ENCODE results near the gene ARHGAP33. TPM values are rescaled to one million over a fixed set of nuclear protein-coding genes. Genes with fewer than 3 reads are reported as not detected.

The ARHGAP33 gene, protein sequence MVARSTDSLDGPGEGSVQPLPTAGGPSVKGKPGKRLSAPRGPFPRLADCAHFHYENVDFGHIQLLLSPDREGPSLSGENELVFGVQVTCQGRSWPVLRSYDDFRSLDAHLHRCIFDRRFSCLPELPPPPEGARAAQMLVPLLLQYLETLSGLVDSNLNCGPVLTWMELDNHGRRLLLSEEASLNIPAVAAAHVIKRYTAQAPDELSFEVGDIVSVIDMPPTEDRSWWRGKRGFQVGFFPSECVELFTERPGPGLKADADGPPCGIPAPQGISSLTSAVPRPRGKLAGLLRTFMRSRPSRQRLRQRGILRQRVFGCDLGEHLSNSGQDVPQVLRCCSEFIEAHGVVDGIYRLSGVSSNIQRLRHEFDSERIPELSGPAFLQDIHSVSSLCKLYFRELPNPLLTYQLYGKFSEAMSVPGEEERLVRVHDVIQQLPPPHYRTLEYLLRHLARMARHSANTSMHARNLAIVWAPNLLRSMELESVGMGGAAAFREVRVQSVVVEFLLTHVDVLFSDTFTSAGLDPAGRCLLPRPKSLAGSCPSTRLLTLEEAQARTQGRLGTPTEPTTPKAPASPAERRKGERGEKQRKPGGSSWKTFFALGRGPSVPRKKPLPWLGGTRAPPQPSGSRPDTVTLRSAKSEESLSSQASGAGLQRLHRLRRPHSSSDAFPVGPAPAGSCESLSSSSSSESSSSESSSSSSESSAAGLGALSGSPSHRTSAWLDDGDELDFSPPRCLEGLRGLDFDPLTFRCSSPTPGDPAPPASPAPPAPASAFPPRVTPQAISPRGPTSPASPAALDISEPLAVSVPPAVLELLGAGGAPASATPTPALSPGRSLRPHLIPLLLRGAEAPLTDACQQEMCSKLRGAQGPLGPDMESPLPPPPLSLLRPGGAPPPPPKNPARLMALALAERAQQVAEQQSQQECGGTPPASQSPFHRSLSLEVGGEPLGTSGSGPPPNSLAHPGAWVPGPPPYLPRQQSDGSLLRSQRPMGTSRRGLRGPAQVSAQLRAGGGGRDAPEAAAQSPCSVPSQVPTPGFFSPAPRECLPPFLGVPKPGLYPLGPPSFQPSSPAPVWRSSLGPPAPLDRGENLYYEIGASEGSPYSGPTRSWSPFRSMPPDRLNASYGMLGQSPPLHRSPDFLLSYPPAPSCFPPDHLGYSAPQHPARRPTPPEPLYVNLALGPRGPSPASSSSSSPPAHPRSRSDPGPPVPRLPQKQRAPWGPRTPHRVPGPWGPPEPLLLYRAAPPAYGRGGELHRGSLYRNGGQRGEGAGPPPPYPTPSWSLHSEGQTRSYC
- total RNA-seq (2012; rRNA removed): 0.28 and 0.72 TPM in 2 replicates
- 11.9 and 16.3 TPM in 2 replicates for polyA plus RNA-seq (2012; rRNA removed)
- 2.3 and 4.9 TPM in 2 replicates for polyA plus RNA-seq (2012; cell fraction: cytosol; rRNA removed)
- polyA plus RNA-seq (2012; cell fraction: nucleus; rRNA removed; ENCODE audit: low replicate concordance): 55.1 and 186 TPM in 2 replicates
- Bru-seq, nascent RNA: percentile 41 among the genes with signal in this experiment
- percentile 45 among the genes with signal in this experiment for BruChase-seq, experiment 1, labeled RNA remaining after a 6-hour chase
- percentile 40 among the genes with signal in this experiment for BruChase-seq, experiment 2, labeled RNA remaining after a 2-hour chase
- long read RNA-seq, partial matches to known transcripts: 3 of 3 reads
- long read RNA-seq, other reads (novel, unspliced or antisense): 0 of 3 reads

DNA sequence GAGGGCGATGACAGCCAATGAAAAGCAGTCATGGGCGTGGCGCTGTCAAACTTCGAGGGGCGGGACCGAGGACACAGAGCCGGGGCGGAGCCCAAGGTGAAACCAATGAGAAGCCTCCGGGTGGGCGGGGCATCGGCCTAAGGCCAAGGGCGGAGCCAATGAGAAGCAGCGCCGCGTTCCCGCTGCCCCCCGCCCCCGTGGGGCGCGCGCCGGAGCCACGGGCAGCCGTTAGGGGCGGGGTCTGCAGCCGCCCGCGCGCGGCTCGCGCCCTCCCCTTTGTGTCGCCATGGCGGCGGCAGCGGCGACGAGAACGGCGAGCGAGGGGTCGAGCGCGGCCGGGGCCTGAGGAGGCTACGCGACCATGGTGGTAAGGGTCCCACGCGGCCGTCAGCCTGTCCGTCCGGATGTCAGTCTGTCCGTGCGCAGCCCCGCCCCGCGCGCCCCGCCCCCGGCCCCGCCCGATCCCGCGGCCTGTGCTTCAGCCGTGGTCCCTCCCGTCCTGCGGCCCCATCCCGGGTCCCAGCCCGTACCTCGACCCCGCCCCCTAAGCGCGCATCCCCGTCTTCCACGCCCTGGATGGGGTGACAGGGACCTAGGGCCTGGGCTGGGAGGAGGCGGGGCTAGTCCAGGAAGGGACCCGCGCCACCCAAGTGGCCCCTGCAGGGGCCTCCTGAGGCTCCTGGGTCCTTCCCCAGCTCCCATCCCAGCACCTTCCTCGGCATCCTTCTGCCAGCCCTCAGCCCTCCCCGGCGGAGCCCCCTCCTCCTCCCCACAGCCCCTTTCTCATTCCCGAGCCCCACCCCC, at the start of gene ARHGAP33:
ARHGAP33 (plus strand) TSS at position 267 of the 804 bp plus-strand sequence; CDS start at position 362, 95 bp downstream.
- 0 out of 2 replicates have a peak, but pooled peaks cover 2% of the 10 kb centered on the region for H3K36me3 ChIP-seq (ENCODE audit: control insufficient read depth, insufficient read depth, low read length)
- no peak within 1 kb of the TSS for H2BK20ac ChIP-seq (ENCODE audit: low read depth, low read length)
- no peak within 1 kb of the TSS for H2BK120ac ChIP-seq (ENCODE audit: low read depth, low read length)
- H4K20me1 ChIP-seq (ENCODE audit: insufficient read depth, low read length): no peaks in the 10 kb centered on the region
- peak within 1 kb of the TSS; percentile 73 for H3K9ac ChIP-seq (ENCODE audit: low read depth, low read length)
- H3K14ac ChIP-seq (replicated peaks; ENCODE audit: low read depth, low read length): peak within 1 kb of the TSS; percentile 77
- H4K5ac ChIP-seq (ENCODE audit: low read depth, low read length): peak within 1 kb of the TSS; percentile 24
- H3K56ac ChIP-seq (ENCODE audit: extremely low read depth, insufficient read depth, low read length): no peak within 1 kb of the TSS
- H3K4ac ChIP-seq (ENCODE audit: low read depth, low read length): peak within 1 kb of the TSS; percentile 49; the same call in 1 of the 2 replicates
- H3K23ac ChIP-seq (ENCODE audit: low read depth, low read length): 0 out of 2 replicates have a peak within 1 kb of the TSS, but pooled peaks have one; percentile 24
- peak within 1 kb of the TSS; percentile 86 for H3K4me3 ChIP-seq (ENCODE audit: insufficient read depth, low read depth, low read length)
- no peaks in the 10 kb centered on the region for H3K27me3 ChIP-seq (ENCODE audit: control insufficient read depth, insufficient read depth, low read length)
- ChIA-PET CTCF (no interaction called here), POLR2A (ENCODE audit: unreplicated experiment) (no interaction called here)
- DNase-seq (peak; percentile 92), ATAC-seq (ENCODE audit: low read depth) (peak; percentile 99)
- peak within 1 kb of the TSS; percentile 85 for H3K4me2 ChIP-seq (ENCODE audit: low read depth, low read length)
- H3K9me3 ChIP-seq (ENCODE audit: control insufficient read depth, insufficient read depth, low read length): no peaks in the 10 kb centered on the region
- H2AK5ac ChIP-seq (ENCODE audit: low read depth, low read length): peak within 1 kb of the TSS; percentile 74
- dilution Hi-C loops (cut with HindIII; ENCODE audit: low sequenced_read_pairs, unreplicated experiment) (no loop called here), intact Hi-C loops (cut with micrococcal nuclease) (loop anchor here (2.0 kb wide), 1 partner anchor 17 kb away; the partner anchor contains the start of gene PROSER3), in situ Hi-C loops (cut with MboI; ENCODE audit: low sequenced_read_pairs) (no loop called here)
- 1% methylated on average over 23 of the region's 82 CpGs; no CpG with 5 or more reads in 1 of the 2 experiments for WGBS, 2 experiments (ENCODE audit: extremely low coverage in 2 of 2, insufficient read length in 1 of 2)
- H3K18ac ChIP-seq (ENCODE audit: low read depth, low read length): no peak within 1 kb of the TSS
- H2AK9ac ChIP-seq (replicated peaks; ENCODE audit: low read depth, low read length, poor library complexity): peak within 1 kb of the TSS; percentile 84
- no peak within 1 kb of the TSS for H2BK15ac ChIP-seq (ENCODE audit: low read depth, low read length)
- peak within 1 kb of the TSS; percentile 99 for H2AFZ ChIP-seq (replicated peaks; ENCODE audit: low read length, poor library complexity)
- peaks cover 6% of the 10 kb centered on the region for H3K4me1 ChIP-seq (ENCODE audit: control insufficient read depth, insufficient read depth, low read length)
- H3K9me1 ChIP-seq (ENCODE audit: insufficient read depth, low read length): peaks cover 6% of the 10 kb centered on the region; the same call in 1 of the 2 replicates
- peaks cover 7 to 18% of the 10 kb centered on the region in 2 experiments for H3K79me1 ChIP-seq (ENCODE audit: low read depth in 1 of 2, low read length in 2 of 2)
- no TSS peak for BruUV-seq (replicated peaks)
- H4K8ac ChIP-seq (ENCODE audit: low read depth in 2 of 2, low read length in 2 of 2): peak within 1 kb of the TSS; percentile 66; a peak in 2 of 4 replicates
- H3K27ac ChIP-seq (ENCODE audit: insufficient read depth, low read length): peak within 1 kb of the TSS; percentile 73
- peak within 1 kb of the TSS; percentile 63 for H2BK5ac ChIP-seq (ENCODE audit: low read depth, low read length, poor library complexity, severe bottlenecking)
- H4K91ac ChIP-seq (ENCODE audit: insufficient read depth, low read depth, low read length): peak within 1 kb of the TSS; percentile 61; the same call in 1 of the 2 replicates
- TF ChIP-seq MAFK (IDR thresholded peaks at IDR 0.05; ENCODE audit: low read depth, low read length) (no peak), FOS (IDR thresholded peaks at IDR 0.05; ENCODE audit: low read depth, low read length) (no peak), MXI1 (IDR thresholded peaks at IDR 0.05; ENCODE audit: borderline replicate concordance, low read depth, low read length) (peak; percentile 89; the same call in 1 of the 2 replicates), MAZ (IDR thresholded peaks at IDR 0.05; ENCODE audit: borderline replicate concordance, low read depth, low read length) (peak; percentile 97), POLR2A (IDR thresholded peaks at IDR 0.05; ENCODE audit: low read depth, low read length) (0 out of 2 replicates have a peak, but pooled peaks have one; percentile 46), RCOR1 (IDR thresholded peaks at IDR 0.05; ENCODE audit: insufficient replicate concordance, low read length) (no peak), RAD21 (IDR thresholded peaks at IDR 0.05; ENCODE audit: low read length) (no peak), RFX5 (IDR thresholded peaks at IDR 0.05; ENCODE audit: low read depth, low read length) (0 out of 2 replicates have a peak, but pooled peaks have one; percentile 20)
- TF ChIP-seq, protein P1, sequence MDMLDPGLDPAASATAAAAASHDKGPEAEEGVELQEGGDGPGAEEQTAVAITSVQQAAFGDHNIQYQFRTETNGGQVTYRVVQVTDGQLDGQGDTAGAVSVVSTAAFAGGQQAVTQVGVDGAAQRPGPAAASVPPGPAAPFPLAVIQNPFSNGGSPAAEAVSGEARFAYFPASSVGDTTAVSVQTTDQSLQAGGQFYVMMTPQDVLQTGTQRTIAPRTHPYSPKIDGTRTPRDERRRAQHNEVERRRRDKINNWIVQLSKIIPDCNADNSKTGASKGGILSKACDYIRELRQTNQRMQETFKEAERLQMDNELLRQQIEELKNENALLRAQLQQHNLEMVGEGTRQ (IDR thresholded peaks at IDR 0.05; ENCODE audit: low read depth, low read length): peak; percentile 9; the same call in 1 of the 2 replicates

Data from IMR-90 (cell line).